Peyer's patch (tissue), 4 donors: Measurements from ENCODE around the gene CFAP70. TPM values are rescaled to one million over a fixed set of nuclear protein-coding genes. Genes with fewer than 3 reads are reported as not detected.

Experiments
- DNase-seq, 3 donors: peaks; one replicate each; pipeline ENCODE4 v3.0.0-alpha.2; 2017 to 2019
- H3K27ac ChIP-seq, 4 donors: fragments of 200-600 bp; sonication (generic); one replicate each; pipeline ENCODE4 v1.5.1; 2016 to 2019
- H3K27me3 ChIP-seq, 2 donors: fragments of 200-600 bp; sonication (generic); one replicate each; pipeline ENCODE4 v1.5.1; 2019
- H3K36me3 ChIP-seq, 3 donors: fragments of 200-600 bp; sonication (generic); one replicate each; pipeline ENCODE4 v1.5.1; 2016 to 2019
- H3K4me1 ChIP-seq, 4 donors: fragments of 200-600 bp; sonication (generic); one replicate each; pipeline ENCODE4 v1.5.1; 2016 to 2019
- H3K4me3 ChIP-seq, 4 donors: fragments of 200-600 bp; sonication (generic); 1 replicate in 3 of 4; 2 replicates in 1 of 4; pipeline ENCODE4 v1.5.1; 2016 to 2019; ENCODE audit warnings: mild to moderate bottlenecking in 1 of 4
- H3K9me3 ChIP-seq, 4 donors: fragments of 200-600 bp; sonication (generic); one replicate each; pipeline ENCODE4 v1.5.1; 2016 to 2019; ENCODE audit warnings: mild to moderate bottlenecking in 1 of 4
- POLR2A ChIP-seq, 2 donors: fragments of 450-650 bp; IDR thresholded peaks; one replicate each; pipeline ENCODE4 v1.5.1; 2017; ENCODE audit warnings: antibody characterized with exemption in 2 of 2, mild to moderate bottlenecking in 2 of 2, moderate library complexity in 2 of 2
- total RNA-seq, 4 donors: library from RNA; depleted of rRNA; stranded (reverse); fragments of >200 nt; gene quantifications; one replicate each; pipeline ENCODE4 v1.1.0, GENCODE V29; 2016
- TF ChIP-seq, protein P1 (sequence below), 6 experiments: fragments of 450-650 bp in 4 of 6; fragments of 200-600 bp in 2 of 6; sonication (generic) in 1 of 6; IDR thresholded peaks; one replicate each; pipeline ENCODE4 v1.5.1; 2017 to 2019; ENCODE audit warnings: antibody characterized with exemption in 6 of 6, mild to moderate bottlenecking in 3 of 6, moderate library complexity in 1 of 6

CFAP70 gene
- total RNA-seq, 4 donors from 2014 or later: 0.88 to 5.8 (median 2.5) TPM

DNA sequence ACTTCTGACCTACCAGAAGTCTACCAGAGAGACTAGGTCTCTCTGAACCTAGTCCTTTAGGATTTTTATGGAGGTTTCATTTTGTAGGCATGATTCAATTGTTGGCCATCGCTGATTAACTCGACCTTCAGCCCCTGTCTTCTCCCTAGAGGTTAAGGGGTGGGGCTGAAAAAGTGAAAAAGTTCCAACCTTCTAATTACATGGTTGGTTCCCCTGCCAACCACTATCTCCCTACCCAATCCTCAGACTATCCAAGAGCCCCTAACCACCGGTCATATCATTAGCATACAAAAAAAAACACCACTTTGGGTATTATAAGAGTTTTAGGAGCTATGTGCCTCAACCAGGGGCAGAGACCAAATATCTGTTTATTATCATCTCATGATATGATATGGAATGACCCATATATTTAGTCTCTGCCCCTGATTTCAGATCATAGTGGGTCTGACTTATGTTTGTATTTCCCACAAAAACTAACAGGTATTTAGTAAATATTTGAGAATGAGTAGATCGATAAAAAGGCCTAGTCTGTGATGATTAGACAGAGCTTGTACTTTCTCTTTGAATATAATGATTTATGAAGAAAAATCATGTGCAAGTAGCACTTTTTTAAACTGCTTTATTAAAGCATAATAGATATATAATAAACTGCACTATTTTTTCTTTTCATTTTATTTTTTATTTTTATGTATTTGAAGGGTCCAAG, 147.4 kb downstream of the CFAP70 start:
- Histone ChIP-seq H3K9me3 (no peaks in the 10 kb centered on the region), H3K27me3 (no peaks in the 10 kb centered on the region), H3K4me3 (no peak overlapping the region), H3K4me1 (no peaks in the 10 kb centered on the region), H3K27ac (no peak overlapping the region), H3K36me3 (peaks cover 0 to 10% (median 0%) of the 10 kb centered on the region in 3 donors)
- TF ChIP-seq POLR2A (IDR thresholded peaks at IDR 0.05): no peak
- TF ChIP-seq, protein P1, sequence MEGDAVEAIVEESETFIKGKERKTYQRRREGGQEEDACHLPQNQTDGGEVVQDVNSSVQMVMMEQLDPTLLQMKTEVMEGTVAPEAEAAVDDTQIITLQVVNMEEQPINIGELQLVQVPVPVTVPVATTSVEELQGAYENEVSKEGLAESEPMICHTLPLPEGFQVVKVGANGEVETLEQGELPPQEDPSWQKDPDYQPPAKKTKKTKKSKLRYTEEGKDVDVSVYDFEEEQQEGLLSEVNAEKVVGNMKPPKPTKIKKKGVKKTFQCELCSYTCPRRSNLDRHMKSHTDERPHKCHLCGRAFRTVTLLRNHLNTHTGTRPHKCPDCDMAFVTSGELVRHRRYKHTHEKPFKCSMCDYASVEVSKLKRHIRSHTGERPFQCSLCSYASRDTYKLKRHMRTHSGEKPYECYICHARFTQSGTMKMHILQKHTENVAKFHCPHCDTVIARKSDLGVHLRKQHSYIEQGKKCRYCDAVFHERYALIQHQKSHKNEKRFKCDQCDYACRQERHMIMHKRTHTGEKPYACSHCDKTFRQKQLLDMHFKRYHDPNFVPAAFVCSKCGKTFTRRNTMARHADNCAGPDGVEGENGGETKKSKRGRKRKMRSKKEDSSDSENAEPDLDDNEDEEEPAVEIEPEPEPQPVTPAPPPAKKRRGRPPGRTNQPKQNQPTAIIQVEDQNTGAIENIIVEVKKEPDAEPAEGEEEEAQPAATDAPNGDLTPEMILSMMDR (IDR thresholded peaks at IDR 0.05): no peak
- DNase-seq: no peak

DNA sequence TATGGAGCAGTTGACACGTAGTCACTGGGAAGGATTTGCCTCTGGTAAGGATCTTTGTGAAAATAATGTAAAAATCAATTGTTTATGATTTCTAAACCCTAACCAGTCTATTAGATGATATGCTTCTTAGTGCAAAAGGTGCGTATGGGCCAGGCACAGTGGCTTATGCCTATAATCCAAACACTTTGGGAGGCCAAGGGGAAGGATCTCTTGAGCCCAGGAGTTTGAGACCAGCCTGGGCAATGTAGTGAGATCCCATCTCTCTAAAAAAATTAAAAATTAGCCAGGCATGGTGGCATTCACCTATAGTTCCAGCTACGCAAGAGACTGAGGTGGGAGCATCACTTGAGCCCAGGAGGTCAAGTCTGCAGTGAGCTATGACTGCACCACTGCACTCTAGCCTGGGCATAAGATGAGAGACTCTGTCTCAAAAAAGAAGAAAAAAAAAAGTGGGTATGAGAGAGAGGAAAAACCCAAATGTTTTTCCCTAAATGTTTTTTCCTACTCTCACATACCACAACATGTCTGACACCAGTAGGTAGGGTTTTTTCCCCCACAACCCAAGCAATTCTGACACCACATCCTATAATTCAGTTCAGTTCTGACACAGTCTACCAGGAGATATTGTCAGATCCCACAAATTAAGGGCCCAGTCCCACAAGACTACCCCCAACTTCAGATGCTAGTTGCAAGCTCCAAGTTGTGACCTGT, 148.1 kb downstream of the CFAP70 start:
- peaks cover 0 to 10% (median 0%) of the 10 kb centered on the region in 3 donors for H3K36me3 ChIP-seq
- TF ChIP-seq POLR2A (IDR thresholded peaks at IDR 0.05): no peak
- TF ChIP-seq, protein P1 (IDR thresholded peaks at IDR 0.05): no peak
- H3K4me1 ChIP-seq: no peaks in the 10 kb centered on the region
- H3K27me3 ChIP-seq: no peaks in the 10 kb centered on the region
- no peak for DNase-seq
- no peak overlapping the region for H3K4me3 ChIP-seq
- H3K27ac ChIP-seq: no peak overlapping the region
- H3K9me3 ChIP-seq: no peaks in the 10 kb centered on the region

DNA sequence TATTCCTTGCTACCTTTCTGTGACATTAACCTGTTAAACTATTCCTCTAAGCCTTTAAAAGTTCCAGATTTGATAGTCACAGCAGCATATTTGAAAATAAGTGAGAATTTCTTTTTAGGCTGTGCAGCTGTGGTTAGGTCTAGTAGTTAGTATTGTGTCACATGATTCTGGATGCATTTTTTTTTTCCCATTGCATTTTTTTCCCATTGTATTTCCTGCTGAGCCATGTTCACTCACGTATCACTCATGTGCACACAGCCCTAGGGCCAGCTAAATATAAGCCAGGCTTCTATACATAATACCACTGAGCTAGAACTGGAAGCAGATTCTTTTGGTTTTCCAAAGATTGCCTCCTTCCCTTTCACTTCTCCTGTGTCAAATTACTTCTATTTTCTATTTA, 149.0 kb downstream of the CFAP70 start:
- Histone ChIP-seq H3K27me3 (no peaks in the 10 kb centered on the region), H3K4me1 (no peaks in the 10 kb centered on the region), H3K9me3 (no peaks in the 10 kb centered on the region), H3K4me3 (no peak overlapping the region), H3K36me3 (peaks cover 0 to 10% (median 0%) of the 10 kb centered on the region in 3 donors), H3K27ac (no peak overlapping the region)
- DNase-seq: no peak
- TF ChIP-seq, protein P1 (IDR thresholded peaks at IDR 0.05): no peak
- TF ChIP-seq POLR2A (IDR thresholded peaks at IDR 0.05): no peak

DNA sequence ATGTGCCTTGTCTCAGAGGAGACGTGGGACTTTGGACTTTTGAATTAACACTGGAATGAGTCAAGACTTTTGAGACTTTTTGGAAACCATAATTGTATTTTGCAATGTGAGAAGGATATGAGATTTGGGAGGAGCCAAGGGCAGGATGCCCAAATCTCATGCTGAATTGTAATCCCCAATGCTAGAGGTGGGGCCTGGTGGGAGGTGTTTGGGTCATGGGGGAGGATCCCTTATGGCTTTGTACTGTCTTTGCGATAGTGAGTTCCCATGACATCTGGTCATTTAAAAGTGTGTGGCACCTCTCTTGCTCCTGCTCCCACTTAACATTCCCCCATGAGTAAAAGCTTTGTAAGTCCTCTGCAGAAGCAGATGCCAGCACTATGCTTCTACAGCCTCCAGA, 150.8 kb downstream of the CFAP70 start:
- H3K9me3 ChIP-seq: no peaks in the 10 kb centered on the region
- peaks cover 0 to 10% (median 0%) of the 10 kb centered on the region in 3 donors for H3K36me3 ChIP-seq
- H3K4me3 ChIP-seq: no peak overlapping the region
- no peak for DNase-seq
- H3K4me1 ChIP-seq: no peaks in the 10 kb centered on the region
- no peaks in the 10 kb centered on the region for H3K27me3 ChIP-seq
- no peak for TF ChIP-seq POLR2A (IDR thresholded peaks at IDR 0.05)
- TF ChIP-seq, protein P1 (IDR thresholded peaks at IDR 0.05): no peak
- H3K27ac ChIP-seq: no peak overlapping the region

DNA sequence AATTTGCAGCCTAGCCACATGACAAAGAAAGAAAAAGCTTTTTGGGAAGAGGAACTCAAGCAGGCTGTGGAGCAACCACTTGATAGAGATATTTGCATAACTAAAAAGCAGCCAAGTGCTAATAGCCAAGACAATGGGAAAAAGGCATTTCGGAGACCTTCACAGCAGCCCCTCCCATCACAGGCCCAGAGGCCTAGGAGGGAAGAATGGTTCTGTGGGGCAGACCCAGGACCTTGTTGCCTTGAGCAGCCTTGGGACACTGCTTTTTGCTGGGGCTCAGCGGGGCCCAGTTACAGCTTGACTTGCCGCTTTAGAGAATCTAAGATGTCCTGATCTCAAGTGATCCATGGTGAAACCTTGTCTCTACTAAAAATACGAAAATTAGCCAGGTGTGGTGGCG, 152.3 kb downstream of the CFAP70 start:
- Histone ChIP-seq H3K36me3 (peaks cover 0 to 10% (median 0%) of the 10 kb centered on the region in 3 donors), H3K4me1 (no peaks in the 10 kb centered on the region), H3K4me3 (no peak overlapping the region), H3K27me3 (no peaks in the 10 kb centered on the region), H3K27ac (no peak overlapping the region), H3K9me3 (no peaks in the 10 kb centered on the region)
- DNase-seq: no peak
- TF ChIP-seq, protein P1 (IDR thresholded peaks at IDR 0.05): no peak
